HG03342 (cell line): ENCODE results near the gene ZFYVE27.

Experiments used
- ATAC-seq: cut with Tn5 transposase; IDR thresholded peaks from one replicate; pipeline ENCODE4 v1.9.1; 2021; ENCODE audit warnings: mild to moderate bottlenecking, moderate library complexity; ENCODE audit not compliant: unreplicated experiment

ZFYVE27 gene

GRCh38 chr10:97785731-97786130, 48.8 kb downstream of the ZFYVE27 start:
- no peak for ATAC-seq

DNA sequence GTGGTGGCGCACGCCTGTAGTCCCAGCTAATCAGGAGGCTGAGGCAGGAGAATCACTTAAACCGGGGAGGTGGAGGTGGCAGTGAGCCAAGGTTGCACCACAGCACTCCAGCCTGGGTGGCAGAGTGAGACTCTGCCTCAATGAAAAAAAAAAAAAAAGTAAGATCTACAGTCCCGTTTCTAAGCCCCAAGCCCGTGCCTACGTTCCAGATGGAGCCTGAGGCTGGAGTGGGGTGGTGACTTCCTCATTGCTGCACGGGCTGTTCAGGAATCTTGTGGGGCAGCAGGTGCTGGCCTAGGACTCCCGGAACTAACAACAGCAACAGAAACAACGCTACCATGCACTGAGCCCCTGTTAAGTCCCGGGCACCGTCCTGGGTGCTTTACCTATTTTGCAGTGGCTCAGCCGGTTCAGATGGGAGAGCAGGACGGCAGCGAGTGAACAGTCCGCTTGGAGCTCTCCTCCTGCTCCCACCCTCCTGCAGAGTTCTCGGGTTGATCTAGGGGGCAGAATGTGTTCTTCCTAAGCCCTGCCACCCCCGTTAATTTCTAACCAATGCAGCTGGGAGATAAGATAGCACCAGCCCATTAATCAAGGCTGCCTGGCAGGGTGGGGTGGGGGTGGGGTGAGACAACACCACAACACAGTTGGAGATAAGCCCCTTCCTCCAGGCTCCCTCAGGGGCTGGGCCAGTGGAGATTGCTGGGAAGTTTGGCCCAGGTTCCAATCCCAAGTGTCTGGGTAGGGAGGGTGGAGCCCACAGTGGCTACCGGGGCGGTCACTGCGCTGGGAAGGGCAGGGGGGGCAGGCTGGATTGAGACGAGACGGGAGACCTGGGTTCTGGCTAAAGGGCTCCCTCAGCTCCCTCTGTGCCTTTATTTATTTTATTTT, 51.9 kb downstream of the ZFYVE27 start:
- ATAC-seq: no peak

DNA sequence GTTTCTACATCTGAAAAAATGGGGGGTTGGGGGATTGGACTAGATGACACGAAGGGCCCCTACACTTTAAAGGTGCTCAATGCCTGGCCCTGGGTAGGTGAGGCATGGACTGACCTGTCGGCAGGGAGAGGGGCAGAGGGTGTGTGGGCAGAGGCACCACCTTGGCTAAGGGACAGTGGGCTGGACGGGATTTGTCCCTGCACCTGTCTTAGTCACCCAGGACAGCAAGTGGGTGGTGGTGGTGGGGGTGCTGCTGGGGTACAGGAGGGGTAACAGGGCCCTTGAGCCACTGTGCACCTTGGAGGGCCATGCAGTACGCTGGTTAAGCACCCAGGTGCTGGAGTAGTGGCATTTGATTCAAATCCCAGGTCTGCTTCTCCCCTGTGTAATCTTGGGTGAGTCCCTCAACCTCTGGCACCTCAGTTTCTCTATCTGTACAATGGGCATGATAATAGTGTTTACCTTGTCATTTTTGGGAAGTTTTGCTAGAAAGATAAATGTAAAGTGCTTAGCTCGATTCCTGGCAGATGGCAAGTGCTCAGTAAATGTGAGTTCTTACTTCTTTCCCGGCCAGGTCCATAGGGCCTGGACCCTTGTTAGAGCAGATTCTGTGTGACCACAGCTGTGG, 53.0 kb downstream of the ZFYVE27 start:
- no peak for ATAC-seq

DNA sequence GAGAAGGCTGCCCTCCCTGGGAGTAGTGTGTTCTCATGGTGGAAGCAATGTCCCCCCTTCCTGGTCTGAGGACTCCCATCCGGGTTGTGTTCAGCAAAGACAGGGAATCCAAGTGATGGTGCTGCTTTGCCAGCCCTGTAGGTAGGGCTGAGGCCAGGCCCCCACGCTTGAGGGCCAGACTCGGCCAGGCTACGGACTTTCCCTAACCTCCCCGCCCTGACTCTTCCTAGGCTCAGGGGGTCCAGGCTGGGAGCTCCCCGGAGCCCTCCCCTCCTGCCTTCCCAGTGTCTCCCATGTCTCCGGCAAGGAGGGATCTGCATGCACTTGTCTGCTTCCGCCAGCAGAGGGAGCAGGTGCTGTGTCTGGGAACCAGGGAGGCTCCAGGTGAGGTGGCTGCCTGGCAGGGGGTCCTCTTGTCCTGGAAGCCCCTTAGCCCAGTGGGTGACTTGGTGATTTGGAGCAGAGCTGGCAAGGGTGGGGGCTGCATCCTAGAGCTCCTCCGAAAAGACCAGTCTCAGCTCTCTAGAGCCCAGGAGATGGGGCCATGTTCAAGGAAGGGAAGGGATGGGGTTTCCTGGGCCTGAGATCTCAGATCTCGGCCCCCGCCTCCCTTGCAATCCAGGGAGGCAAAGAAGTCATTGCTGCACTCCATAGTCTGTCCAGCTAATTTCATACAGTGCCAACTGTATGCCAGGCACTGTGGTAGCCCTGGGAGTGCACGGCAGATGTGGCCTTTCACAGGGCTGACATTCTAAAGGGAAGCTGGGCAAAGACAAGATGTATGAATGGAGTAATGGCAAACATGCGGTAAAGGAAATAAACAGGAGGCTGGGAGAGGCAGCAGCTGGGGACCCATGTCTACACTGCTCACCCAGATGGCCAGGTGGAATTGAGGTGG, 55.1 kb downstream of the ZFYVE27 start:
- peak; percentile 51 for ATAC-seq

DNA sequence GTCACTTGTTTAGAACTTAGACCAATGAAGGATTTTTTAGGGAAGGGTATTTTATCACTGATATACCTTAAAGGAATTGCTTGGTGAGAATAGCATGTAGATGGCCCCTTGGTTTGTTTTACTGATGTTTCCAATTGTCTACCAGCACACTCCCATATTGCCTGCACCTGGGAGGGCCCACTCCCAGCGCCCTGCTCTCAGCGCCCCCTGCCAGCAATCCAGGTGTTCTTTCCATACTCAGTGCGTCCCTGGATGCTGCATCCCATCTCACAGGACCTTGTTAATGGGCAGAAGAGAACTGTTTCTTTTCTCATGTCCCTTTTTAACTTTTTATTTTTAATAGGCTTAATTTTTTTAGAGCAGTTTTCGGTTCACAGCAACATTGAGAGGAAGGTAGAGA, 59.0 kb downstream of the ZFYVE27 start:
- ATAC-seq: no peak

GRCh38 chr10:97796651-97797050, 59.7 kb downstream of the ZFYVE27 start:
- ATAC-seq: no peak

- no peak for ATAC-seq
Observed at GRCh38 chr10:97798958-97799610, 62.2 kb downstream of the ZFYVE27 start.

DNA sequence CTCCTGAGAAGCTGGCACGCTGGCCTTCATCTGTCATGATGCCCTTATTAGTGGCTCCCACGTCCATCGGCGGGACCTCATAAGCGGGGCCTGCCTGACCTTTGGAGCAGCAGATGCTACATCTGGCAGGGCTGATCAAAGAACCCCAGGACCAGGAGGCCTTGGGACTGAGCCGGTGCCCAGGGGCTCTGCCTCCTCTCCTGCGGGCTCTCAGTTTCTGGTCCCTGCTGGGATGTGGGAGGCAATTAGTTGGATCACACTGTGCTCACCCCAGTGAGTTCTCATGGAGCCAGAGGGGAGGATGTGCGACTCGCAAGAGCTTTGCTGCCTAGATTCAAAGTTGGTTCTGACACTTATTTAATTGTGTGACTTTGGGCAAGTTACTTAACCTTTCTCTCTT, 63.5 kb downstream of the ZFYVE27 start:
- no peak for ATAC-seq

DNA sequence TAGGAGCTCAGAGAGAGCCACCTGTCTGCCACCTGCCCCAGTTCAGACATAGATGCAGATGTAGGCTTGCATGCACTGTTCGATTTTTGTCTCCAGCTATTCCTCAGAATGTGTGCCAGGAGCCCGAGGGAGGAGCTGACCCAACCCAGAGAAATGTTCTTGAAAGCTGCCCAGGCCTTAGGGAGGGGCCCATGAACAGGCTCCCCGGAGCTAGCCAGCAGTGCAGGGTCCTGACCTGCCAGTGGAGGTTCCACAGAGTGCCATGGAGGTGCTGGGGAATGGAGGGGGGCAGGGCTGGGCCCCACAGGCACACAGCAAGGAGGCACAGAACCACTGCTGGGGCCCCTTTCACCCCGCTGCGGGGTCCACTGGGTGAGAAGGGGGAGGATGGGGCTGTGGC, 64.5 kb downstream of the ZFYVE27 start:
- no peak for ATAC-seq

GRCh38 chr10:97805096-97805884, 68.4 kb downstream of the ZFYVE27 start:
- no peak for ATAC-seq

DNA sequence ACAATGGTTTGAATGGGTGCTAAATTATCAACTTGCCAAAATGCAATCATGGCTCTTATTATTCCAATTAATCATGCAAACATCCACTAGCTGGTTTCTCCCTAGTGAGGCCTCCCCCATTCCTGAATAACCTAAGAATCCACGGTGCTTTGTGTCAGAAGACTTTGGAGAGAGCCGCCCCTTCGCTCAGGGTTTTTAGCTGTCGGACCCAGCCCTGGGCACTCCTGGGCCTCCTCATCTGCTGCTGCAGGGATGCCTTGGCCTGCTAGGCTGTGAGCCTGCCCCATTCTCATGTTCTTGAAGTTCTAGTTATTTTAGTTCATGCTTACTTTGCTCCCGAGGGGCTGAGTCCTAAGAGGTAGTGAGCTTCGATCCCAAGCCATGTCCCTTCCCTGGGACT, 69.0 kb downstream of the ZFYVE27 start:
- no peak for ATAC-seq

DNA sequence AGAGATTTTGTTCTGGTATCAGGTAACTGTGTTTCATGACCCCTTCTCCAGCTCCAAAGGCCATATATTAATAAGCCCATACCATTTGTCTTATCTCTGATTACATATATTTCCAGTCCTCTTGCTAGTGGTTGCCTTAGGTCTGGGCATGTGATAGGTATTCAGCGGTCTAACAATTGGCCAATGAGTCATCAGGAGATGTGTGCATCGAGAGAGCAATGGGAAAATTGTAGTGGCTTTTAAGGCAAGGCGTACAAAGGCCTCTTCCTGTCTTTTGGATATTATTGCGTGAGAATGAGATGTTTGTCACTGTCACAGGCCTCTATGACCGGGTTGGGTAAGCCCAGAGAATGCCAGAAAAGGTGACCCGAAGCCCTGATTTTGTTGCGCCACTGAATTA, 73.5 kb downstream of the ZFYVE27 start:
- no peak for ATAC-seq
